Muscle of back (tissue), 11 donors: ENCODE results near the gene BAZ1B. TPM values are rescaled to one million over a fixed set of nuclear protein-coding genes. Genes with fewer than 3 reads are reported as not detected.
A peak's percentile ranks its signal among the peaks of the same experiment; 100 is the strongest.
"Not testable (repeated sequence)": the region's sequence is repeated elsewhere in the genome, so short reads cannot be mapped to it uniquely, and the experiment has no call there.

Source experiments
- DNase-seq, 3 donors: peaks; one replicate each; pipeline versions ENCODE4 v3.0.0 to v3.0.0-alpha.2; 2013
- polyA plus RNA-seq, 10 donors: library from polyadenylated mRNA; unstranded; fragments of 120-200 nt; gene quantifications; one replicate each; pipeline ENCODE4 v1.2.1, GENCODE V29; 2013; ENCODE audit not compliant: insufficient read length in 10 of 10

The BAZ1B gene
- polyA plus RNA-seq, 10 donors = 46.3 to 60.5 (median 50.3) TPM

GRCh38 chr7:73446682-73447081 lies 75.4 kb downstream of the BAZ1B start:
- peak in 1 of 3 donors; percentile 39 for DNase-seq

GRCh38 chr7:73443548-73444255 lies 78.4 kb downstream of the BAZ1B start:
- peak; percentile 60 to 77 (median 64) for DNase-seq

GRCh38 chr7:73442903-73443500 lies 79.1 kb downstream of the BAZ1B start:
- DNase-seq = peak in 1 of 3 donors; percentile 32

- no peak for DNase-seq
Measured at GRCh38 chr7:73442222-73442902, 79.7 kb downstream of the BAZ1B start.

GRCh38 chr7:73439410-73439704 lies 82.7 kb downstream of the BAZ1B start:
- DNase-seq = no peak

GRCh38 chr7:73438547-73439409 lies 83.3 kb downstream of the BAZ1B start:
- DNase-seq = no peak

GRCh38 chr7:73437621-73438416 lies 84.3 kb downstream of the BAZ1B start:
- peak in 1 of 3 donors; percentile 68 for DNase-seq

GRCh38 chr7:73437091-73437490 lies 85.0 kb downstream of the BAZ1B start:
- no peak for DNase-seq

GRCh38 chr7:73436031-73436929 lies 85.8 kb downstream of the BAZ1B start:
- no peak for DNase-seq

GRCh38 chr7:73435471-73436009 lies 86.6 kb downstream of the BAZ1B start:
- peak in 1 of 3 donors; percentile 57 for DNase-seq

- DNase-seq = no peak
Measured at GRCh38 chr7:73434701-73435069, 87.4 kb downstream of the BAZ1B start.

- peak in 1 of 3 donors; percentile 65 for DNase-seq
Measured at GRCh38 chr7:73433924-73434700, 88.0 kb downstream of the BAZ1B start.

GRCh38 chr7:73432676-73433075 lies 89.4 kb downstream of the BAZ1B start:
- no peak for DNase-seq

GRCh38 chr7:73431041-73431835 lies 90.9 kb downstream of the BAZ1B start:
- DNase-seq = peak in 1 of 3 donors; percentile 29

- DNase-seq = not testable (repeated sequence)
Measured at GRCh38 chr7:73430540-73430939, 91.6 kb downstream of the BAZ1B start.

GRCh38 chr7:73429622-73430505 lies 92.2 kb downstream of the BAZ1B start:
- DNase-seq = peak in 1 of 3 donors; percentile 13

- DNase-seq = peak in 1 of 3 donors; percentile 68
Measured at GRCh38 chr7:73429215-73429614, 92.9 kb downstream of the BAZ1B start.
